Activated CD8-positive, alpha-beta memory T cell treated with anti-CD3 and anti-CD28 coated beads, Interleukin-2, amount 50 U/mL, for 48 hours (primary cell): ENCODE measurements around the gene THSD4.

Experiments
- DNase-seq: peaks from one replicate; pipeline ENCODE4 v3.0.0-alpha.2; 2020

Gene THSD4

DNA sequence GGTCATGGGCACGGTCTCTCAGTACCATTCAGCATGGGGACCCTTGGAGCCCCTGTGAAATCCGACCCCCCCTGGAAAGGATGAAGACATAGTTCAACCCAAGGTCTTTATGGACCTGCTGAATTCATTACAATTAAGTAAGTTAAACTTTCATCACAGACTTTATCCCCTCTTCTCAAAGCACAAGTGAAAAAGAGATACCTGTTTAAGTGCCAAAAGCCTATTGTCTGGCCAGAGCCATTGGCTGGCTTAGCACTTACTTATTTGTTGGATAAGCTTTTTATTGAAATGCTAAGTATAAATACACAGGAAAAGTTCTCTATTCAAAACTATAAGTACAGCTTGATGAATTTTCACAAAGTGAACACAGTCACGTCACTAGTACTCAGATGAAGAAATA, 566.7 kb downstream of the THSD4 start:
- DNase-seq, result no peak

GRCh38 chr15:71683411-71684274, 568.4 kb downstream of the THSD4 start:
- DNase-seq, result no peak

DNA sequence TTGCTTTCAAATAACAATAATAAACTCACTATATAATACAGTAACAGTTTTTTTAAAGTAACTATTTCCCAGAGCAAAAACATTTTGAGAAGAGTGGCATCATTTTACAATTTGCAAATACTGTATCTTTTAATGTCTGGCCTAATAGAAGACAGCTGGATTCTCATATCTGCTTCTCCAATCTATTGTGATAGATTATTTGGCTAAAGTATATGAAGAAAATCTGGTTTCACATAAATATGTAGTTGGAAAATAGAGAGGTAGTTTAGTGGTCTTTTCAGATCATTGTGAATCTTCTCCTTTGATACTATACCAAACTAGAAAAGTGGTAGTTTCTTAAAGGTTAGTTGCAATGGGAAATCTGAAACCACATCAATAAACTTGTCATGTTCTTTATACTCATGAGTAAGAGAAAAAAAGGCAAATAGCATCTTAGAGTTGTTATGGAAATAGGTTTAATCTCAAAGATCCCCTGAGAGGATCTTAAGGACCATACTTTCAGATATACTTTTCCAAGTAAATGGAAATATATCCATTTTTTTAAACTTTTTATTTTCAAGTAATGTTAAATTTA, 570.2 kb downstream of the THSD4 start:
- no peak for DNase-seq

GRCh38 chr15:71686221-71687050, 571.2 kb downstream of the THSD4 start:
- no peak for DNase-seq

DNA sequence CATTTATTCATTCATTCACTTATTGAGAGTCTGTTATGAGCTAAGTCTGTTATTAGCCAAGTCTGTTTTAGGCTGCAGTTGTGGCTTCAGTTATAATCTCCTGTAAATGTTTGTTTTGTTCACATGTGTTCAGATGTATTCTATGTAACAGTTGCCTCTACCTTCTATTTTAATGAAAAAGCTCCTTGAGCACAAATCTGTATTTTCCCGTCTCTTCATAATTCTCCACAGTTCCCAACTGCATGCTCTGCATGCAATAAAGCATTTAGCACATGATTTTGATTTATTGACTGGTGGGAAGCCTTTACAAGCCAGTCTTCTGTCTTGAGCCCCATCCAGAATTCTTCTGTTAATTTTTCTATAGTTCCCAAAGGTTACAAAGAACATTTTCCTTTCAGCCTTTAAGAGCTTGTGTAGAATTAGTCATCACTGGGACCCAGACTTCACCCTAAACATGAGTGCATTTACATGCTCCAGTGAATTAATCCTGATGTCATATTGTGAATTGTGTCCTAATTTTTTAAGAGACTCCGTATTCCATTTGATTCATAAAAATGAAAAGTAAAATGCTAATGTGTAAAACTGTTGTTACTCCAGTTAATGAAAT, 572.7 kb downstream of the THSD4 start:
- no peak for DNase-seq

- DNase-seq, result no peak
These were observed 573.3 kb downstream of the THSD4 start for GRCh38 chr15:71688509-71689094.

DNA sequence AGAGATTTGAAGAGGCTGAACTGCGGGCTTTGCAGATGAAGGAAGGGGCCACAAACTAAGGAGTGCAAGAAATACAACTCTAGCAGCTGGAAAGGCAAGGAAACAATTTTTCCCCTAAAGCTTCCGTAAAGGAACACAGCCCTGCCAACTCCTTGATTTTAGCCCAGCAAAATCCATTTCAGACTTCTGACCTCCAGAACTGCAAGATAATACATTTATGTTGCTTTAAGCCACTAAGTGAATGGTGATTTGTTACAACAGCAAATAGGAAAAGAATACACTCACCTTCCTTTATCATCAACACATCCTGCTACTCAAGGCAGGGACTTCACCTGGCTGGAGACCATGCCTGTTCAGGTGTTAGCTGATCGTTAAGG, 575.8 kb downstream of the THSD4 start:
- no peak for DNase-seq

GRCh38 chr15:71691458-71692417, 576.5 kb downstream of the THSD4 start:
- no peak for DNase-seq

DNA sequence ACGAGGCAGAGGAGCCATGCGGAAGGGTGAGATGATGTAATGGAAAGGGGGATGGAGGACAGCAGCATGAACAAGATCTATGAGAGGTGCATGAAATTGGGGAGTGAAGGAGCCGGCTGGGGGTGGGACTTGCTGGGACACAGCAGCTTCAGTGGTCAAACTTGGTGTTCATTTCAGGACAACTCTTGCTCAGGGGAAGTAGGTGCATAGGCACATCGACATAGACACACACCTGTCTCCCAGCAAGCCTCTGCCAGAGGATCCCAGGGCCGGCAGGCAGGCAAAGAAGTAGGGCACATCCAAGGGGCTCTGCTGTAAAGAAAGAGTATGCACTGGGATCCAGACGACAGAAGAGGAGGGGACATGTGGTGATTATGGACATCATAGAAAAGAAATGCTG, 582.0 kb downstream of the THSD4 start:
- no peak for DNase-seq

DNA sequence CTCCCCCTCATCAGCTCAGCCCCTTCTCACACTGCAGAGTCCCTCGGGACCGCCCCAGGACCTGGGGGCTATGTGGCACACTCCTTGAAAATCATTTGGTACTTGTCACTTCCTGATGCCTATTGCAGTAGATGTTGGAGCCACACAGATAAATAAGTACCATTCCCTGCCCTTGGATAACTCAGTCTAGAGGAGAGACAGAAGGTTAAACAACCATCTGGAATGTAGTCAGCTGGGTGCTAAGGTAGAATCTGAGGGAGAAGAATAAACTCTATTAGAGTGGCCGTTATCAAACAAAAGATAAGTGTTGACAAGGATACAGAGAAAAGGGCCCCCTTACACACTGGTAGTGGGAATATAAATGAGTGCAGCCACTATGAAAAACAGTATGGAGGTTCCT, 582.8 kb downstream of the THSD4 start:
- no peak for DNase-seq

DNA sequence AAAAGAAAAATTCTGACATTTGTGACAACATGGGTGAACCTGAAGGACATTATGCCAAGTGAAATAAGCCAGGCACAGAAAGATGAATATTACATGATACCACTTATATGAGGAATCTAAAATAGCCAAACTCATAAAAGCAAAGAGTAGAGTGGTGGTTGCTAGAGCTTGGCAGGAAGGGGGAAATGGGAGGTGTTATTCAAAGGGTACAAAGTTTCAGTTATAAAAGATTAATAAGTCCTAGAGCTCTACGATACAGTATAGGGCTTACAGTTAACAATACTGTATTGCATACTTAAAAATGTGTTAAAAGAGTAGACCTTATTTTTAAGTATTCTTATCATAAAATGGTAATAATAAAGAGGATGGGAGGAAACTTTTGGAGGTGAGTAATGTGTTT, 583.5 kb downstream of the THSD4 start:
- DNase-seq, result no peak

DNA sequence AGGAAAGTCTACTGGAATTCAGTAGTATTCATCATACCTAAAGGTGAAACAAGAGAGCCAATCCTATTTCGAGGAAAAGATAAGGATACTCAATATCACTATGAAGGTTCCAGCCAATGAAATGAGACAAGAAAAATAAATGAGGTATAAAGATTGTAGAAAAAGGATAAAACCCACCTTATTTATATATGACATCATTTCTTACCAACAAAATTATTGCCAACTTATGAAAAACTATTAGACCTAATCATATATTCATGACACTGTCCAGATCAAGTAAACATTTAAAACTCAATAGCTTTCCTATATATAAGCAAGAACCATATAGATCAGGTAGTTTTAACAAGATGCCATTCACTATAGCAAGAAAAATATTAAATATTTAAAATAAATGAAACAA, 584.7 kb downstream of the THSD4 start:
- no peak for DNase-seq

DNA sequence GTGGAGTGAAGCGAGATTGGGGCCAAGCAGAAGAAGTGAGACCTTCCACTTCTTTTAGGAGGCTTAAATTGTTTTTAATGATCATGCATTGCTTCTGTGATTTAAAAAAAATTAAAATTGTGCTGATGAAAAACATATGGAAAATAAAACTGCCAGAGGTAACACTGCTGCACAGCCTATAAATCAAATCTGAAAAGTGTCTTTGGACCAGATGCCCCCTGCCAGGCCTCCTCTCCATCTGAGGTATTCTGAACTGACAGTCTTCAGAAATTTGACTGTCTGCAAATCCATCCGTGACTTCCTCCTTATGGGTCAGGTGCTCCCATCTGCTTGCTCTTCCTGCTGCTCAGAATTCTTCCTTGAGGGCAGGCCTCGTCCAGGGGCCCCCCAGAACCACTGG, 586.5 kb downstream of the THSD4 start:
- no peak for DNase-seq

- no peak for DNase-seq
These were observed 587.2 kb downstream of the THSD4 start for GRCh38 chr15:71702496-71702895.

- no peak for DNase-seq
These were observed 589.9 kb downstream of the THSD4 start for GRCh38 chr15:71705151-71705550.

- no peak for DNase-seq
These were observed 591.4 kb downstream of the THSD4 start for GRCh38 chr15:71706461-71707229.

DNA sequence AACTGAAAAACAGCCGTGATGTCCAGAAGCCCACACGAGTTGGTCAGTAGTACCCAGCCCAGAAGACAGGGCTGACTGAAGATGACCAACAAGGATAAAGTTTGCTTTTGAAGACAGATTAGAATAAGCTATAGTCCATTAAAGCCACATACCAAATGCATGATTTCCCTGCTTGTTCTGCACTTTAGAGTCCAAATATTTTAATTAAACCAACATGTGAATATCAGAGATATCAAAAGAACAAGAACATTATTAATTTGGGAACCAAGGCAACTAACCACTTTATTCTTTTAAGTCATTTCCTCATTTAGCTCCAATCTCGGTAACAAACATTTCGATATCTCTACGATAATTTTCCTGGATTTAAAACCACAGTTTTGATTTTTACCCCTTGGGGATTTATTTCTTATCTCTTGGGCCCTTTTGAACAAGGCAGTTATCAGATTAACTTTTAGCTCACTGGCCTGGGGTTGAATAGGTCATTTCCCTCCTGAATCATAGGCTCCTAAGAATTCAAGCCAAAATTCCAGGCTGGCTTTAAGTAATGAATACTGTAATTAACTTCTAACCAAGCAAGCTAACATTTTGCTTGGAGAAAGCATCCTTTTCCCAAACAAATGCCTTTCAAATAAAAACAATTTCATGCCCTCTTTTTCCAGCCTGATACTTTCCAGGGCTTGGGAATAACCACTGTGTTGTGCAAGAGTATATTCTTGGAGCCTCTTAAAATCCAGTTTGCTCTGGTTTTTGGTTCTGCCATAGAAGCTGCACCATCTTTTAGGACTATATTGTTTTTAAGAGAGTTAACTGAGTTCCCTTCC, 592.2 kb downstream of the THSD4 start:
- no peak for DNase-seq

DNA sequence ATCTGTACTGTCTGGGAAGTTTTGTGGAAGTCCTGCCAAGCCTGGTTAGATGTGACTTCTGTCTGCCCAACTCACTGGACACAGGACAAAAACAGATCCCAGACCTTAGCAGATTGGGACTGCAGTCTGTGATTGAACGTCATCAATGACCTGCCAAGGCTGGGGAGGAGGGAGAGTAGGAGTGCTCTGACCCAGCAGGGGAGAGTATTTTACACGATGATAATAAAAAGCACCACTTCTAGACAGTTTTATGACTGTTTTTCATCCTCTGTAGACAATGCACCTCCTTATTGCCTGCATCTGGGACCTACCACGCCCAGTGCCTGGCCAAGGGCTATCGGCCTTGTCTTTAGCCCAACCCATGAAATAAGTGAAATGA, 592.8 kb downstream of the THSD4 start:
- no peak for DNase-seq

DNA sequence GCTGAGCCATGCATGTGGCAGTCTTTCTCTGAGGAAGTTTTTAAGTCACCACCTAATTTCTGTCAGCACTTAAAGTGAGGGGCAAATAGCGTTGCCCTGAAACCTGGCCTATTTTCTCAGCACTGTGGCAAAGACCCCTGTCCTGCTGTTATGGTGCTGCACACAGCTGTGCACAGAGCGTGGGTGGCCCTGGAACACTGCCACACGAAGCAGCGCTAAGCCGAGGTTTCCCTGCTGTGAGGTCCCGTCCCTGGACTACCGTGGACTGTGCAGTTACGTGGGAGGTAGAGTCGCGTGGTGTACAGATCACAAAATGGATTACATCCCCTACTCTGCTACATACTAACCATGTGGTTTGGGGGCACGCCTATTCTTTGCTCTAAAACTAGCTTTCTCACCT, 593.5 kb downstream of the THSD4 start:
- no peak for DNase-seq

DNA sequence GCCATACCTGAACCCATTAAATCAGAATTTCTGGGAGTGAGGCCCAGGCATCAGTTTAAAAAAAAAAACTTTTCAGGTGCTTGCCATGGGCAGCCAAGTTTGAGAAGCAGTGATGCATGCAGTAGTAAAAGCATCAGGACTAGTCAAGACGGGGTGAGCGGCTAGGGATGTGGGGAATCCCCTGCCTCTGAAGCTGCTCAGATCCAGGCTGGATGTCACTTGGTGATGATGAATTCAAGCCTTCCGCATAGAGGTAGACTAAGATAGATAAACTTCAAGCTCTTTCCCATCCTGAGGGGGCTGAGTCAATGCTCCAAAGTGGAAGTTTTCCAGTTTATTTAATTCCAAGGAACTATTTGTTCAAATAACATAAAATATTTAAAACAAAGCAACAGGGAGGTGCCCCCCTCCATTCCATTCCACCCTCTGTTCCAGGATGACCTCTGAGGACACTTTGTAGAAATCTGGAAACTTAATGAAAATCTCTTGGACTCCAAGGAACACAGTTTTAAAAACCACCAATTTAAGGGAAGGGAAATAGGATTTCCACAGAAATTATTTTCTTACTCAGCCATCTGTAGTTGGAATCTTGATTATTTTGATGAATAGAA, 594.6 kb downstream of the THSD4 start:
- DNase-seq, result no peak
